NB4 (cell line): ENCODE results near the gene KANSL3.

Experiments used
- MYC ChIP-seq: IDR thresholded peaks from 2 replicates; pipeline ENCODE4 v1.6.1; 2011; ENCODE audit warnings: low read depth, low read length
- POLR2A ChIP-seq: IDR thresholded peaks from 2 replicates; pipeline ENCODE4 v1.6.1; 2011; ENCODE audit warnings: mild to moderate bottlenecking; ENCODE audit not compliant: insufficient read length; ENCODE audit errors: extremely low read depth
- TF ChIP-seq, protein P1 (sequence below): IDR thresholded peaks from one replicate; pipeline ENCODE4 v1.5.1; 2012; ENCODE audit warnings: low read depth, low read length
- TF ChIP-seq, protein P2 (sequence below): IDR thresholded peaks from 2 replicates; pipeline ENCODE4 v1.6.1; 2011; ENCODE audit warnings: low read depth, low read length

DNA sequence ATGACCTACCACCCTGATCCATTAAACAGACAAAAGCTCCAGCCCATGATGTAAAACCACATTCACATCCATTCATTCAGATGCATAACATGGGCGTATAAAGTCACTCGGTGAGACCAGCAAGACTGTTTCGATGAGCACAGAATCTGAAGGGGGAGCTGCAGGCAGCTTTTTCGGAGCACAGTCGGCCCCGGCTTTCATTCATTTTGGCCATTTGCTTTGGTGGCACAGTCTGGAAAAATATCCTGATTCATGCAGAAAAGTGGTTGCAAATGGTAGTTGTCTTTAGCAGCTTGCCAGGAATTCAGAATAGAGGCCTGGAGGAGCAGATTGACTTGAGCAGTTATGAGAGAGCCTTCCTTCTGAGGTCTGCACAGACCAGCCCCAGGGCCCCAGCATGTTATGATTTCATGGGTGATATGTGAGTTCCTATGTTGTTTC is 90.4 kb downstream of the KANSL3 start:
- TF ChIP-seq, protein P1, sequence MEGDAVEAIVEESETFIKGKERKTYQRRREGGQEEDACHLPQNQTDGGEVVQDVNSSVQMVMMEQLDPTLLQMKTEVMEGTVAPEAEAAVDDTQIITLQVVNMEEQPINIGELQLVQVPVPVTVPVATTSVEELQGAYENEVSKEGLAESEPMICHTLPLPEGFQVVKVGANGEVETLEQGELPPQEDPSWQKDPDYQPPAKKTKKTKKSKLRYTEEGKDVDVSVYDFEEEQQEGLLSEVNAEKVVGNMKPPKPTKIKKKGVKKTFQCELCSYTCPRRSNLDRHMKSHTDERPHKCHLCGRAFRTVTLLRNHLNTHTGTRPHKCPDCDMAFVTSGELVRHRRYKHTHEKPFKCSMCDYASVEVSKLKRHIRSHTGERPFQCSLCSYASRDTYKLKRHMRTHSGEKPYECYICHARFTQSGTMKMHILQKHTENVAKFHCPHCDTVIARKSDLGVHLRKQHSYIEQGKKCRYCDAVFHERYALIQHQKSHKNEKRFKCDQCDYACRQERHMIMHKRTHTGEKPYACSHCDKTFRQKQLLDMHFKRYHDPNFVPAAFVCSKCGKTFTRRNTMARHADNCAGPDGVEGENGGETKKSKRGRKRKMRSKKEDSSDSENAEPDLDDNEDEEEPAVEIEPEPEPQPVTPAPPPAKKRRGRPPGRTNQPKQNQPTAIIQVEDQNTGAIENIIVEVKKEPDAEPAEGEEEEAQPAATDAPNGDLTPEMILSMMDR = no peak
- TF ChIP-seq, protein P2, sequence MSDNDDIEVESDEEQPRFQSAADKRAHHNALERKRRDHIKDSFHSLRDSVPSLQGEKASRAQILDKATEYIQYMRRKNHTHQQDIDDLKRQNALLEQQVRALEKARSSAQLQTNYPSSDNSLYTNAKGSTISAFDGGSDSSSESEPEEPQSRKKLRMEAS = no peak
- no peak for TF ChIP-seq POLR2A
- no peak for TF ChIP-seq MYC
